Activated CD4-positive, alpha-beta T cell treated with anti-CD3 and anti-CD28 coated beads, Interleukin-2, amount 50 U/mL, for 1 hour (primary cell): ENCODE data around the gene ZBTB42.
A peak's percentile ranks its signal among the peaks of the same experiment; 100 is the strongest.
"Not testable (repeated sequence)": the region's sequence is repeated elsewhere in the genome, so short reads cannot be mapped to it uniquely, and the experiment has no call there.

ENCODE experiments used
- DNase-seq: peaks from one replicate; pipeline ENCODE4 v3.0.0-alpha.2; 2020

The ZBTB42 gene

GRCh38 chr14:104813286-104813685, 12.4 kb downstream of the ZBTB42 start:
- DNase-seq = no peak

- DNase-seq = not testable (repeated sequence)
These were observed 13.8 kb downstream of the ZBTB42 start for GRCh38 chr14:104814701-104815100.

GRCh38 chr14:104816616-104816884, 15.6 kb downstream of the ZBTB42 start:
- DNase-seq = no peak

- DNase-seq = no peak
These were observed 17.2 kb downstream of the ZBTB42 start for GRCh38 chr14:104817930-104818713.

- no peak for DNase-seq
These were observed 17.8 kb downstream of the ZBTB42 start for GRCh38 chr14:104818714-104819161.

- DNase-seq = no peak
These were observed 18.5 kb downstream of the ZBTB42 start for GRCh38 chr14:104819361-104819781.

GRCh38 chr14:104820669-104821228, 19.8 kb downstream of the ZBTB42 start:
- no peak for DNase-seq

GRCh38 chr14:104821229-104821945, 20.5 kb downstream of the ZBTB42 start:
- DNase-seq = no peak

GRCh38 chr14:104821971-104822608, 21.2 kb downstream of the ZBTB42 start:
- DNase-seq = no peak

GRCh38 chr14:104822821-104823615, 22.1 kb downstream of the ZBTB42 start:
- no peak for DNase-seq

- no peak for DNase-seq
These were observed 23.6 kb downstream of the ZBTB42 start for GRCh38 chr14:104824353-104824997.

GRCh38 chr14:104826189-104826860, 25.4 kb downstream of the ZBTB42 start:
- peak; percentile 95 for DNase-seq

GRCh38 chr14:104826861-104827176, 25.9 kb downstream of the ZBTB42 start:
- no peak for DNase-seq

- peak; percentile 55 for DNase-seq
These were observed 26.5 kb downstream of the ZBTB42 start for GRCh38 chr14:104827177-104828055.

GRCh38 chr14:104830781-104831180, 29.9 kb downstream of the ZBTB42 start:
- no peak for DNase-seq

- DNase-seq = not testable (repeated sequence)
These were observed 35.5 kb downstream of the ZBTB42 start for GRCh38 chr14:104836171-104836935.

- no peak for DNase-seq
These were observed 40.8 kb downstream of the ZBTB42 start for GRCh38 chr14:104841730-104842129.

GRCh38 chr14:104843006-104843405, 42.1 kb downstream of the ZBTB42 start:
- DNase-seq = no peak

GRCh38 chr14:104843442-104844305, 42.8 kb downstream of the ZBTB42 start:
- DNase-seq = no peak
